Measurements from ENCODE around the gene TPBGL.
A peak's percentile ranks its signal among the peaks of the same experiment; 100 is the strongest.

The TPBGL gene

GRCh38 chr11:75240311-75241035 lies at the start of gene TPBGL:
Gene TPBGL (plus strand): TSS chr11:75240774. CDS start chr11:75241050, 276 bp downstream.
- H3K27ac ChIP-seq (ENCODE audit: low read depth, low read length), result no peak within 1 kb of the TSS
- peaks cover 3% of the 10 kb centered on the region for H3K4me1 ChIP-seq (ENCODE audit: insufficient read depth, low read length)
- H3K9ac ChIP-seq (ENCODE audit: low read length), result no peak within 1 kb of the TSS
- H3K27me3 ChIP-seq (ENCODE audit: control insufficient read depth in 1 of 2, insufficient read depth in 2 of 2, low read length in 2 of 2), result peaks cover 23 to 29% of the 10 kb centered on the region in 2 donors
- no peaks in the 10 kb centered on the region for H3K36me3 ChIP-seq (ENCODE audit: insufficient read depth, low read length)
- H3K4me3 ChIP-seq (ENCODE audit: low read depth in 1 of 2, low read length in 2 of 2), result peak within 1 kb of the TSS; percentile 21 to 27
- no peaks in the 10 kb centered on the region for H3K9me3 ChIP-seq (ENCODE audit: low read length)

GRCh38 chr11:75191330-75191717 lies 49.2 kb upstream of the TPBGL start:
- no peaks in the 10 kb centered on the region for H3K36me3 ChIP-seq (ENCODE audit: insufficient read depth, low read length)
- no peak overlapping the region for H3K27ac ChIP-seq (ENCODE audit: low read depth, low read length)
- H3K9me3 ChIP-seq (ENCODE audit: low read length), result no peaks in the 10 kb centered on the region
- no peak overlapping the region for H3K4me3 ChIP-seq (ENCODE audit: low read depth in 1 of 2, low read length in 2 of 2)
- peaks cover 33% of the 10 kb centered on the region for H3K4me1 ChIP-seq (ENCODE audit: insufficient read depth, low read length)
- H3K9ac ChIP-seq (ENCODE audit: low read length), result no peak overlapping the region
- no peaks in the 10 kb centered on the region for H3K27me3 ChIP-seq (ENCODE audit: control insufficient read depth in 1 of 2, insufficient read depth in 2 of 2, low read length in 2 of 2)

- H3K27me3 ChIP-seq (ENCODE audit: control insufficient read depth in 1 of 2, insufficient read depth in 2 of 2, low read length in 2 of 2), result no peaks in the 10 kb centered on the region
- H3K4me1 ChIP-seq (ENCODE audit: insufficient read depth, low read length), result peaks cover 33% of the 10 kb centered on the region
- H3K27ac ChIP-seq (ENCODE audit: low read depth, low read length), result no peak overlapping the region
- no peaks in the 10 kb centered on the region for H3K9me3 ChIP-seq (ENCODE audit: low read length)
- H3K36me3 ChIP-seq (ENCODE audit: insufficient read depth, low read length), result no peaks in the 10 kb centered on the region
- H3K4me3 ChIP-seq (ENCODE audit: low read depth in 1 of 2, low read length in 2 of 2), result no peak overlapping the region
- no peak overlapping the region for H3K9ac ChIP-seq (ENCODE audit: low read length)
Observed at GRCh38 chr11:75193271-75193670, 47.3 kb upstream of the TPBGL start.

GRCh38 chr11:75193711-75194110 lies 46.9 kb upstream of the TPBGL start:
- Histone ChIP-seq H3K36me3 (ENCODE audit: insufficient read depth, low read length) (no peaks in the 10 kb centered on the region), H3K27me3 (ENCODE audit: control insufficient read depth in 1 of 2, insufficient read depth in 2 of 2, low read length in 2 of 2) (no peaks in the 10 kb centered on the region), H3K9me3 (ENCODE audit: low read length) (no peaks in the 10 kb centered on the region)

GRCh38 chr11:75194147-75194546 lies 46.4 kb upstream of the TPBGL start:
- peaks cover 33% of the 10 kb centered on the region for H3K4me1 ChIP-seq (ENCODE audit: insufficient read depth, low read length)
- no peak overlapping the region for H3K27ac ChIP-seq (ENCODE audit: low read depth, low read length)
- H3K36me3 ChIP-seq (ENCODE audit: insufficient read depth, low read length), result no peaks in the 10 kb centered on the region

More at GRCh38 chr11:75193711-75194110, 46.9 kb upstream of the TPBGL start:
- Histone ChIP-seq H3K27ac (ENCODE audit: low read depth, low read length) (no peak overlapping the region), H3K9ac (ENCODE audit: low read length) (no peak overlapping the region), H3K4me3 (ENCODE audit: low read depth in 1 of 2, low read length in 2 of 2) (no peak overlapping the region), H3K4me1 (ENCODE audit: insufficient read depth, low read length) (peaks cover 33% of the 10 kb centered on the region)

GRCh38 chr11:75195167-75195962 lies 45.2 kb upstream of the TPBGL start:
- Histone ChIP-seq H3K27ac (ENCODE audit: low read depth, low read length) (no peak overlapping the region), H3K9ac (ENCODE audit: low read length) (no peak overlapping the region)

More at GRCh38 chr11:75194147-75194546, 46.4 kb upstream of the TPBGL start:
- no peaks in the 10 kb centered on the region for H3K9me3 ChIP-seq (ENCODE audit: low read length)
- no peak overlapping the region for H3K4me3 ChIP-seq (ENCODE audit: low read depth in 1 of 2, low read length in 2 of 2)
- no peaks in the 10 kb centered on the region for H3K27me3 ChIP-seq (ENCODE audit: control insufficient read depth in 1 of 2, insufficient read depth in 2 of 2, low read length in 2 of 2)
- no peak overlapping the region for H3K9ac ChIP-seq (ENCODE audit: low read length)

GRCh38 chr11:75196426-75196825 lies 44.1 kb upstream of the TPBGL start:
- H3K9me3 ChIP-seq (ENCODE audit: low read length), result no peaks in the 10 kb centered on the region
- H3K27me3 ChIP-seq (ENCODE audit: control insufficient read depth in 1 of 2, insufficient read depth in 2 of 2, low read length in 2 of 2), result no peaks in the 10 kb centered on the region
- no peak overlapping the region for H3K27ac ChIP-seq (ENCODE audit: low read depth, low read length)
- no peak overlapping the region for H3K4me3 ChIP-seq (ENCODE audit: low read depth in 1 of 2, low read length in 2 of 2)
- H3K4me1 ChIP-seq (ENCODE audit: insufficient read depth, low read length), result peaks cover 23% of the 10 kb centered on the region
- no peak overlapping the region for H3K9ac ChIP-seq (ENCODE audit: low read length)
- H3K36me3 ChIP-seq (ENCODE audit: insufficient read depth, low read length), result no peaks in the 10 kb centered on the region

More at GRCh38 chr11:75195167-75195962, 45.2 kb upstream of the TPBGL start:
- Histone ChIP-seq H3K36me3 (ENCODE audit: insufficient read depth, low read length) (no peaks in the 10 kb centered on the region), H3K27me3 (ENCODE audit: control insufficient read depth in 1 of 2, insufficient read depth in 2 of 2, low read length in 2 of 2) (no peaks in the 10 kb centered on the region), H3K9me3 (ENCODE audit: low read length) (no peaks in the 10 kb centered on the region), H3K4me1 (ENCODE audit: insufficient read depth, low read length) (peaks cover 33% of the 10 kb centered on the region), H3K4me3 (ENCODE audit: low read depth in 1 of 2, low read length in 2 of 2) (no peak overlapping the region)

GRCh38 chr11:75197512-75198277 lies 42.9 kb upstream of the TPBGL start:
- Histone ChIP-seq H3K27me3 (ENCODE audit: control insufficient read depth in 1 of 2, insufficient read depth in 2 of 2, low read length in 2 of 2) (no peaks in the 10 kb centered on the region), H3K4me1 (ENCODE audit: insufficient read depth, low read length) (peaks cover 21% of the 10 kb centered on the region), H3K4me3 (ENCODE audit: low read depth in 1 of 2, low read length in 2 of 2) (no peak overlapping the region), H3K9me3 (ENCODE audit: low read length) (no peaks in the 10 kb centered on the region), H3K27ac (ENCODE audit: low read depth, low read length) (no peak overlapping the region), H3K36me3 (ENCODE audit: insufficient read depth, low read length) (no peaks in the 10 kb centered on the region), H3K9ac (ENCODE audit: low read length) (no peak overlapping the region)

GRCh38 chr11:75198278-75198973 lies 42.1 kb upstream of the TPBGL start:
- Histone ChIP-seq H3K4me3 (ENCODE audit: low read depth in 1 of 2, low read length in 2 of 2) (no peak overlapping the region), H3K9ac (ENCODE audit: low read length) (no peak overlapping the region), H3K27me3 (ENCODE audit: control insufficient read depth in 1 of 2, insufficient read depth in 2 of 2, low read length in 2 of 2) (no peaks in the 10 kb centered on the region), H3K36me3 (ENCODE audit: insufficient read depth, low read length) (no peaks in the 10 kb centered on the region), H3K9me3 (ENCODE audit: low read length) (no peaks in the 10 kb centered on the region), H3K4me1 (ENCODE audit: insufficient read depth, low read length) (peaks cover 21% of the 10 kb centered on the region), H3K27ac (ENCODE audit: low read depth, low read length) (no peak overlapping the region)

- H3K27ac ChIP-seq (ENCODE audit: low read depth, low read length), result no peak overlapping the region
- H3K9ac ChIP-seq (ENCODE audit: low read length), result no peak overlapping the region
Observed at GRCh38 chr11:75199412-75199955, 41.1 kb upstream of the TPBGL start.

More at GRCh38 chr11:75199412-75199955, 41.1 kb upstream of the TPBGL start:
- Histone ChIP-seq H3K36me3 (ENCODE audit: insufficient read depth, low read length) (no peaks in the 10 kb centered on the region), H3K9me3 (ENCODE audit: low read length) (no peaks in the 10 kb centered on the region), H3K4me1 (ENCODE audit: insufficient read depth, low read length) (peaks cover 13% of the 10 kb centered on the region), H3K4me3 (ENCODE audit: low read depth in 1 of 2, low read length in 2 of 2) (no peak overlapping the region), H3K27me3 (ENCODE audit: control insufficient read depth in 1 of 2, insufficient read depth in 2 of 2, low read length in 2 of 2) (no peaks in the 10 kb centered on the region)
